Left cardiac atrium (tissue), 4 donors: ENCODE data around the gene LHPP. TPM values are rescaled to one million over a fixed set of nuclear protein-coding genes. Genes with fewer than 3 reads are reported as not detected.

ENCODE experiments used
- ATAC-seq, 2 donors: fragments of 200-7000 bp; cut with Tn5 transposase; one replicate each; pipeline ENCODE4 v1.9.1; 2020; ENCODE audit warnings: mild to moderate bottlenecking in 2 of 2, moderate library complexity in 2 of 2
- DNase-seq: peaks from one replicate; pipeline ENCODE4 v3.0.0-alpha.2; 2020
- intact Hi-C, 2 donors: fragments of 100-400 bp; cut with DNase I; formaldehyde crosslinking; loops; one replicate each; pipeline versions ENCODE4 v1.14.1 to v1.15.1; 2022 to 2023
- total RNA-seq, 2 donors: library from RNA; stranded (reverse); fragmentation: NEBNext Ultra II Directional; extraction: Animal tissue kit (Norgen Biotek cat#: 25700); gene quantifications; one replicate each; pipeline ENCODE4 v1.2.1, GENCODE V29; 2021
- donor health status: DM: no; HTN: yes; CAD: no.
- donor health status: DM: no; HTN: yes; CAD: no; lungs with severe emphysema.
- donor health status: DM: yes; HTN: yes; CAD: no.
- donor health status: Dilated cardiomyopathy.

Gene LHPP
- total RNA-seq, 2 donors from 2014 or later = 11.6 to 16.4 TPM

DNA sequence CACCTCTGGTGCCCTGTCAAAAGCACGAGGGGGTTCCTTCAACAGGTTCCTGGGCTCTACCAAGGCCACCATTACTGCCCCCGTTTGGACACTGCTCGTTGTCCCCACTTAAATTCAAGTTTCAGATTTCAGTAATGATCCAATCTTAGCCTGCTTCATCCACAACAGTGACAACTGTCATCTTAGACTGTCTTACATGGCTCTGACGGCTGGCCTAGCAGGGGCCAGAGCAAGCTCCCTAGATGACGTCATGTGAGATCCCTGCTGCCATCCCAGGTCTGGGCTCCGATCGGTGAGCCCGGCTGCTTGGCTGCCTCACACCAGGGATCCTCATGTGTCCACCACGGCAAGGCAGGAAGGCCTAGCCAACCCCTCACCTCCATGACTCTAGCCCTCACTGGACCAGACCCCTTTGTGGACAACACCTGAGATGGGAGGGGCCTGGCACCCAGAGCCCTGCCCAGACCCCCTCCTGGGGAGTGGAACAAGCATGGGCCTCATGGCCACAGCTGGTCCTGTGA is 200.1 kb downstream of the LHPP start:
- ATAC-seq (no peak), DNase-seq (no peak)
- intact Hi-C loops = no loop called here

DNA sequence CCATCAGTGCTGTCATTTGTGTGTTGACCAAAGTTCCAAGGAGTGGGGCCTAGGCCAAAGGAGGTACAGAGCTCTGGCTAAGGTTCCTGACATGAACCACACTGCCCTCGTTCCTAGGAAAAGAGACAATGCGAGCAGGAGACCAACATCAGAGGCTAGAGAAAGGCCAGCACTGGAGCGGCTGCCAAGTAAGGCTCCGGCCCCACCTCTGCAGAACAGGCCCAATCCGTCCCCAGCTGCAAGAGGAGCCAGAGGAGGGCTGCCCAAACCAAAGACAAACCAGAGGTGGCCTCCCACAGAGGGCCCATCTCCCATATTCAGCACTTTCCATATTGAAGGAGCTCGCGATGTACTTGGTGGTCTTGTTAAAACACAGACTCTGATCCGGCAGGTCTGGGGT is 201.6 kb downstream of the LHPP start:
- no peak for DNase-seq
- intact Hi-C loops = no loop called here
- ATAC-seq = no peak

Other genes with a start within 250 kb of the LHPP start
- gene OAT, start 42.9 kb upstream of the LHPP start, total RNA-seq = 10 to 100 TPM; 37.2 to 51.1 TPM
- not detected for gene NKX1-2, start 11.8 kb upstream of the LHPP start, total RNA-seq